ENCODE measurements around the gene SELENOM.

Gene SELENOM

GRCh38 chr22:31126869-31127175 is 19.5 kb upstream of the SELENOM start:
- Histone ChIP-seq H3K27me3 (ENCODE audit: insufficient read depth, poor library complexity, severe bottlenecking) (no peaks in the 10 kb centered on the region), H3K4me3 (replicated peaks; ENCODE audit: insufficient read depth, low read length) (no peak overlapping the region), H3K27ac (replicated peaks) (no peak overlapping the region)
- TF ChIP-seq GABPA (IDR thresholded peaks at IDR 0.05; ENCODE audit: low read depth) = no peak
- no peak for TF ChIP-seq SPI1 (IDR thresholded peaks at IDR 0.05; ENCODE audit: borderline replicate concordance, low read depth)
- no peak for TF ChIP-seq REST (IDR thresholded peaks at IDR 0.05; ENCODE audit: insufficient replicate concordance, low read depth)
- TF ChIP-seq POLR2AphosphoS5 (IDR thresholded peaks at IDR 0.05; ENCODE audit: low read depth) = no peak
- DNase-seq (ENCODE audit: low read depth in 1 of 2, low spot score in 1 of 2) = no peak

GRCh38 chr22:31126128-31126868 is 18.9 kb upstream of the SELENOM start:
- TF ChIP-seq POLR2AphosphoS5 (IDR thresholded peaks at IDR 0.05; ENCODE audit: low read depth) (no peak), CTCF (IDR thresholded peaks at IDR 0.05; ENCODE audit: insufficient read depth, low read length) (no peak), REST (IDR thresholded peaks at IDR 0.05; ENCODE audit: insufficient replicate concordance, low read depth) (no peak), GABPA (IDR thresholded peaks at IDR 0.05; ENCODE audit: low read depth) (no peak), SPI1 (IDR thresholded peaks at IDR 0.05; ENCODE audit: borderline replicate concordance, low read depth) (no peak)
- Histone ChIP-seq H3K27me3 (ENCODE audit: insufficient read depth, poor library complexity, severe bottlenecking) (no peaks in the 10 kb centered on the region), H3K4me3 (replicated peaks; ENCODE audit: insufficient read depth, low read length) (no peak overlapping the region), H3K27ac (replicated peaks) (no peak overlapping the region)
- no peak for DNase-seq (ENCODE audit: low read depth in 1 of 2, low spot score in 1 of 2)

- TF ChIP-seq REST (IDR thresholded peaks at IDR 0.05; ENCODE audit: insufficient replicate concordance, low read depth) = no peak
- TF ChIP-seq POLR2AphosphoS5 (IDR thresholded peaks at IDR 0.05; ENCODE audit: low read depth) = no peak
- no peak for TF ChIP-seq SPI1 (IDR thresholded peaks at IDR 0.05; ENCODE audit: borderline replicate concordance, low read depth)
- no peak for TF ChIP-seq CTCF (IDR thresholded peaks at IDR 0.05; ENCODE audit: insufficient read depth, low read length)
- no peak for TF ChIP-seq GABPA (IDR thresholded peaks at IDR 0.05; ENCODE audit: low read depth)
These were observed 18.3 kb upstream of the SELENOM start for GRCh38 chr22:31125521-31126117.

More at GRCh38 chr22:31125521-31126117, 18.3 kb upstream of the SELENOM start:
- H3K4me3 ChIP-seq (replicated peaks; ENCODE audit: insufficient read depth, low read length) = no peak overlapping the region
- H3K27me3 ChIP-seq (ENCODE audit: insufficient read depth, poor library complexity, severe bottlenecking) = no peaks in the 10 kb centered on the region
- H3K27ac ChIP-seq (replicated peaks) = no peak overlapping the region
- DNase-seq (ENCODE audit: low read depth in 1 of 2, low spot score in 1 of 2) = no peak
